GM08714 (cell line): ENCODE results near the gene AURKB.
A peak's percentile ranks its signal among the peaks of the same experiment; 100 is the strongest.
"Not testable (repeated sequence)": the region's sequence is repeated elsewhere in the genome, so short reads cannot be mapped to it uniquely, and the experiment has no call there.

Experiments used
- H3K4me3 ChIP-seq: fragments of 200-500 bp; sonication (Bioruptor generic); 2 replicates; pipeline ENCODE4 v1.5.1; 2014; ENCODE audit warnings: mild to moderate bottlenecking, low read length, inconsistent platforms
- ZNF274 ChIP-seq: IDR thresholded peaks from 2 replicates; pipeline ENCODE4 v1.6.1; 2012; ENCODE audit warnings: mild to moderate bottlenecking, low read depth, low read length

AURKB gene

GRCh38 chr17:8235676-8236075, 25.3 kb upstream of the AURKB start:
- TF ChIP-seq ZNF274: no peak

GRCh38 chr17:8234361-8235270, 24.2 kb upstream of the AURKB start:
- no peak for TF ChIP-seq ZNF274
- H3K4me3 ChIP-seq: no peak overlapping the region

More at GRCh38 chr17:8235676-8236075, 25.3 kb upstream of the AURKB start:
- H3K4me3 ChIP-seq: no peak overlapping the region

- TF ChIP-seq ZNF274: no peak
- no peak overlapping the region for H3K4me3 ChIP-seq
Observed at GRCh38 chr17:8231701-8232100, 21.3 kb upstream of the AURKB start.

GRCh38 chr17:8227238-8227581, 16.8 kb upstream of the AURKB start:
- no peak for TF ChIP-seq ZNF274
- H3K4me3 ChIP-seq: peak overlapping the region; percentile 42; the same call in 1 of the 2 replicates

- TF ChIP-seq ZNF274: no peak
- peak overlapping the region; percentile 58; the same call in 1 of the 2 replicates for H3K4me3 ChIP-seq
Observed at GRCh38 chr17:8226536-8227237, 16.3 kb upstream of the AURKB start.

DNA sequence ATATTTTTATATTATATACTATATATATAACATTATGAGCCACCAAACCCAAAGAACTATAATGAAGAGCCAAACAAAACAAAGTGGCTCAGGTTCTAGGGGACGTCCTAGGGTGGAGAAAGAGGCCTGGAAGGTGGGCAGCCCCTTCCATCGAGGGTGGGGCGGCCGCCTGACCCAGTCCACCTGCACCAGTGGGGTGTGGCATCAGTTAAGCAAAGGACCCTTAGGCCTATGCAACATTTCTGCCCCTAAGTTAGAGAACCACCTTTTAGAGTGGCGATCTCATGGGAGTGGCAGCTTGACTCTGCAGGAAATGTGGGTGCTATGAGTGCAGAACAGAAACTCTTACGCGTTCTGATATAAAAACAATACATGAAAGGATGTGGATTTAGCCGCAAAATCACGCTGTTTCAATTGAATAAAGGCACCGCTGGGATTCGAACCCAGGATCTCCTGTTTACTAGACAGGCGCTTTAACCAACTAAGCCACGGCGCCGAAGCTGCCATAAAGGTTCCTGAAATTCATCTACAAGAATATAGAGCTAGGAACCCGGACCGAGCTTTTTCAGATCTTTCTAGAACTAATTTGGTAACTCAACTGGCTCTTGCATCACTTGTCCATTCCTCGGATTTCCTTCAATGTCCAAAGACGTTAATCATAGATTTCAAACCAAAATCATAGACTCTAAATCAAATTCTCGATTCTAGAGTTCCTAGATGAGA, 15.6 kb upstream of the AURKB start:
- TF ChIP-seq ZNF274: no peak
- H3K4me3 ChIP-seq: peak overlapping the region; percentile 58; the same call in 1 of the 2 replicates

DNA sequence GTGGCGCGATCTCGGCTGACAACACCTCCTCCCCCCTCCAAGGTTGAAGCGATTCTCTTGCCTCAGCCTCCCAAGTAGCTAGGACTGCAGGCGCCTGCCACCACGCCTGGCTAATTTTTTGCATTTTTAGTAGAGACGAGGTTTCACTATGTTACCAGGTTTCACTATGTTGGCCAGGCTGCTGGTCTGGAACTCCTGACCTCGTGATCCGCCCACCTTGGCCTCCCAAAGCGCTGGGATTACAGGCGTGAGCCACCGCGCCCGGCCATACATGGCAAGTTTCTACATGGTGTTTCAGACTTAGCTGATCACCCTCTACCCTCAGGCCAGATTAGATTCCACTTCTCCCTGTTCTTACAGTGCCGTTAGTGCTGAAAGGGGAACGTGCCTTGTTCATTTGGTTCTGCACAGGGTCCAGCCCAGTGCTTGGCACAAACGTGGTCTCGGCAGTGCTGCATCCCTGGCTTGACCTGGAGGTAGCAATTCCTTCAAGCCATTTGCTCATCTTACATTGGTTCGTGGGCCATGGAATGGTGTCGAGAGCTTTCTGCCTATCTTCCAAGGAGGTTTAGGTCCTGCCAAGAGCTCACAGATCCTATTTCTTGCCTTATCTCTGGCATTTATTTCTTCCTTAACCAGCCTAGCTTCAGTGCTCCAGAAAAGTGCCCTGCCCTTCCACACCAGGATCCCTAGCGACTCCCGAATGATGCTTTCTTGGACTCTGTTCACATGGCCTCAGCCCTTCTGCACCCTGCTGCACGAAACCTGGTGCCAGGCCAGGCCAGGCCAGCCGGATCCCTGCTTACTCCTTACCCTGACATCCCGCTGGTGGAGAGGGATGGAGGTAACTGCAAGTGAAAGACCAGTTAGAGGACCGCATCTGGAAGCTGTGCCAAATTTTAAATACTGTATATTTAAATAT, 14.8 kb upstream of the AURKB start:
- no peak for TF ChIP-seq ZNF274
- no peak overlapping the region for H3K4me3 ChIP-seq

DNA sequence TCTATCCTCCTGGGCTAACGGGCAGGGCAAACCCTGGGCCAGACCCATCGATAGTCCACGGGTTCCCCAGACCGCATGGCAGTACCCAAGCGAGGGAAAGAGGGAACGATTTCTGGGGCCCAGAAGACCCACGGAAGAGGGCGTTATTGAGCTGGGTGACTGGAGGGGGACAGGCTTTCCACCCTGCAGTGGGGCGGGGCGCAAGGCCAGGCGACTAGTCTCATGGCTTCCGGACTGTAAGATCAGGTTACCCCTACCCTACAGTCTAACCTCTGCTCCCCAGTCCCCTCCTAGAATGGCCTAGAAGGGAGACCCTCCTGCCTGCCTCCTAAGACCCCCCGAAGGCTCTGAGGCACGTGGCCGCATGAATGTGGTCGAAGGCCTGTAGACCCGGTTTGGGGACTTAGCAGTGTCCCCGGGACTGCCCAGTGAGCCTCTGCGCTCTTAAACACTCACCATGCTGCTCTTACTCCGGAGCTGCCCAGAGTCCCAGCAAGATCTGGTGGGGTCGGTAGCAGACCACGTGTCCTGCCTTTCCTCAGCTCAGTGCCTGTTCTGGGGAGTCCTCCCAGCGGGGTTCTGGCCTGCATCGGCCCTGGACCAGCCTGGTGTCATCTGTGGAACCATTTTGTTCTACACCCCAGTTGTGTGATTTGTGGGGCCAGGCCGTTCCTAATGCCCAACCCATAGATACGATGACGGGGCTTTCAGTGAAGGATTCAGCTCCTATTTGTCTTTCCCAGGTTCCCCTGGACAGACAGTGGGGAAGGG, 13.2 kb upstream of the AURKB start:
- no peak for TF ChIP-seq ZNF274
- H3K4me3 ChIP-seq: peak overlapping the region; percentile 77

DNA sequence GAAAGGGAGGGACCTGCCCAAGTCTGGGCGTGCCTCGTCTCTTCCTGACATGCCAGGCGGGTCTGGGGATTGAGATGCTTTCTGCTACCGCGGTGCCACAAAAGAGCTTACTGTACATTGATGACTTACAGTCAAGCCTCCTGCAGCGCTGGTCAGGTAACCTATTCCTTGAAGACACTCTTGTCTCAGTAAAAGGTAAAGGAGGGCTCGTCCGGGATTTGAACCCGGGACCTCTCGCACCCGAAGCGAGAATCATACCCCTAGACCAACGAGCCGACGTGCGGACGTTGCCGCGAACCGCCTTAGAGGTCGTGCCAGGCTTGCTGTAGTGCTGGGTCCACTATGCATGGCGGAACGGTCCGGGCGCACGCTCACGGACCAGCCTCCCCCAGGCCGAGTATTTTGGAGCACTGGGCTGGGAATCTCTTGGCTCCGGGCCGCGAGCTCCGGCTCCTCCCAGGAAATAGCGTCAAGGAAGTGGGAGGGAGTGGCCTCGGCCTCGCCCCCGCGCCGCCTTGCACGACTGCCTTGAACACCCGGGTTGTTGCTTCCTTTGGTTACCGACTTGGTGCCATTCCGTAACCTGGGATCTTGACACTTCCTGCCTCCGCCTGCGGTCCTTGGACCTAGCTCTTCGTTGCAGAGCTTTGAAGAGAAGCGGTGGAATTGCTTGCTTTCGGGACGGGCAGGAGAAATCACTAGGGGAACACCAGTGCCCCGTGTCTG, 12.4 kb upstream of the AURKB start:
- peak overlapping the region; percentile 77 for H3K4me3 ChIP-seq
- TF ChIP-seq ZNF274: no peak

DNA sequence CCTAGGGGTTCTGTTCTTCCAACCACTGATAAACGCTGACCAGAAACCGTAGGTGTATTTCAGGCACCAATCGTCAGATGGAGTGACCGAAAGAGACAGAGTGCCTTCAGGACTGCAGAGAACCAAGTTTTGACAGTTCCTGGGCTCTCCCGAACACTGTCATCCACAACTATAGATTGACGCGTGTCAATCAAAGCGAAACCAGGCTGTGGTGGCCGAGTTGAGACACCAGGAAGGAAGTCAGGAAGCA, 11.9 kb upstream of the AURKB start:
- H3K4me3 ChIP-seq: peak overlapping the region; percentile 77
- TF ChIP-seq ZNF274: no peak

GRCh38 chr17:8221663-8222379, 11.4 kb upstream of the AURKB start:
- H3K4me3 ChIP-seq: peak overlapping the region; percentile 77

DNA sequence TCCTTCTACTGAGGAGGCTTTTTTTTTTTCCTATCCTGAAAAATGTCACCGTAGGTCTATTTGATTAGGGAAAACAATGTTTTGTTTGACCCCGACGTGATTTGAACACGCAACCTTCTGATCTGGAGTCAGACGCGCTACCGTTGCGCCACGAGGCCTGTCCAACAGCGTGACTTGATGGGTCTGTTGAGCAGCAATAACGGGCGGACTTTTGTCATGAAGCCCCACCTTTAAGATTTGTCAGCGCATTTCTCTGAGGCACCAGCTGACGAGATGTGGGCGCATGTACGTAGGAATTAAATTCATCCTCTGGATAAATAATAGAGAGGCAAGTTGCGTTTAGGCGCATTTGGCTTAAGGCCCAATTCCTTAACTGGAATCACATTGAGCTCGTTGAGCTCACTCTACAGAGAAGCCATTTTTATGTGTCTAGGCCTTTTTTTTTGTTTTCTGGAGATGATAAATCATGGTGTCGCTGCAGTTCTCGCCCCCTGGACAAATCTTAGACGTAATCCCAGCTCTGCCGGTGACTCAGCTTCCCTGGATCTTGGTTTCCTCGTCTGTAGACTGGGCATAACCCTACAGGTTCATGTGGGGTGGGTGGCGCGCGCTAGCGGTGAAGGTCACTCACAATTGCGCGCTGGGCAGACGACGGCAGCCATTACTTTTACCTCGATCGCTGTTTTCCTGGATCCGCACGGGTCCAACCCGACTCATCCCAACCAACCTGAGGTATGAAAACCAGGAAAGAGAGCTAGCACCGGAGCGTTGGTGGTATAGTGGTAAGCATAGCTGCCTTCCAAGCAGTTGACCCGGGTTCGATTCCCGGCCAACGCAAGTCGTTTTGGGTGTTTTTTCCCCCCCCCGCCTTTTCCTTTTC, 10.6 kb upstream of the AURKB start:
- H3K4me3 ChIP-seq: peak overlapping the region; percentile 77
- no peak for TF ChIP-seq ZNF274

More at GRCh38 chr17:8221663-8222379, 11.4 kb upstream of the AURKB start:
- no peak for TF ChIP-seq ZNF274

GRCh38 chr17:8214000-8214399, 3.6 kb upstream of the AURKB start:
- not testable (repeated sequence) for H3K4me3 ChIP-seq
